ENCODE data around the gene TMEM200C.

- TF ChIP-seq POLR2AphosphoS5 (IDR thresholded peaks at IDR 0.05; ENCODE audit: low read depth, low read length) (no peak), REST (IDR thresholded peaks at IDR 0.05; ENCODE audit: insufficient read depth in 1 of 2, low read depth in 2 of 2, low read length in 2 of 2) (no peak), FOXP2 (optimal IDR thresholded peaks at IDR 0.05; ENCODE audit: borderline replicate concordance, extremely low read depth, extremely low read length, insufficient read depth) (no peak), SIN3A (IDR thresholded peaks at IDR 0.05; ENCODE audit: borderline replicate concordance, insufficient read depth, low read length) (no peak), TAF1 (IDR thresholded peaks at IDR 0.05; ENCODE audit: borderline replicate concordance, insufficient read depth, low read length) (no peak)
Measured at GRCh38 chr18:5840025-5840424, 55.3 kb downstream of the TMEM200C start.

Measured in PFSK-1 (cell line).